Activated CD8-positive, alpha-beta T cell treated with anti-CD3 and anti-CD28 coated beads for 36 hours (primary cell): ENCODE measurements around the gene SEPTIN2. TPM values are rescaled to one million over a fixed set of nuclear protein-coding genes. Genes with fewer than 3 reads are reported as not detected.
"Not testable (repeated sequence)": the region's sequence is repeated elsewhere in the genome, so short reads cannot be mapped to it uniquely, and the experiment has no call there.

Experiments used
- ATAC-seq: fragments of 200-7000 bp; cut with Tn5 transposase; one replicate; pipeline ENCODE4 v1.10.0; 2021; ENCODE audit warnings: mild to moderate bottlenecking, moderate library complexity
- CTCF ChIA-PET: fragments of 350-600 bp; sonication (Branson Sonifier 250); formaldehyde crosslinking; loops from one replicate; lab custom pipeline; 2021; ENCODE audit warnings: antibody characterized with exemption; lab: Charles Lee
- POLR2A ChIA-PET: fragments of 350-600 bp; sonication (Branson Sonifier 250); formaldehyde crosslinking; loops from one replicate; lab custom pipeline; 2021; ENCODE audit warnings: antibody characterized with exemption; lab: Charles Lee
- DNase-seq: peaks from one replicate; pipeline ENCODE4 v3.0.0-alpha.2; 2020
- H3K27ac Mint-ChIP-seq: one replicate; pipeline ENCODE4 v1.8.0; 2021; ENCODE audit warnings: mild to moderate bottlenecking, mixed read lengths
- H3K27me3 Mint-ChIP-seq: one replicate; pipeline ENCODE4 v1.8.0; 2021; ENCODE audit warnings: mixed read lengths
- H3K36me3 Mint-ChIP-seq: one replicate; pipeline ENCODE4 v1.8.0; 2021; ENCODE audit warnings: low read depth, mixed read lengths
- H3K4me1 Mint-ChIP-seq: one replicate; pipeline ENCODE4 v1.8.0; 2021; ENCODE audit warnings: low read depth, mixed read lengths
- H3K4me3 Mint-ChIP-seq: one replicate; pipeline ENCODE4 v1.8.0; 2021; ENCODE audit warnings: mild to moderate bottlenecking, moderate library complexity, mixed read lengths
- H3K9me3 Mint-ChIP-seq: one replicate; pipeline ENCODE4 v1.8.0; 2021; ENCODE audit warnings: mixed read lengths
- intact Hi-C: fragments of 100-400 bp; cut with micrococcal nuclease; formaldehyde crosslinking; loops from one replicate; pipeline ENCODE4 v1.10.0; 2022
- total RNA-seq, 2 experiments: library from RNA; stranded (reverse); gene quantifications; one replicate each; pipeline ENCODE4 v1.2.3, GENCODE V29; 2021
- TF ChIP-seq, protein P1 (sequence below): fragments of 200-600 bp; IDR thresholded peaks from one replicate; pipeline ENCODE4 v1.8.0; 2022; ENCODE audit warnings: antibody characterized with exemption, mild to moderate bottlenecking

SEPTIN2 gene
- total RNA-seq, 2 experiments from 2014 or later: 210 to 211 TPM

DNA sequence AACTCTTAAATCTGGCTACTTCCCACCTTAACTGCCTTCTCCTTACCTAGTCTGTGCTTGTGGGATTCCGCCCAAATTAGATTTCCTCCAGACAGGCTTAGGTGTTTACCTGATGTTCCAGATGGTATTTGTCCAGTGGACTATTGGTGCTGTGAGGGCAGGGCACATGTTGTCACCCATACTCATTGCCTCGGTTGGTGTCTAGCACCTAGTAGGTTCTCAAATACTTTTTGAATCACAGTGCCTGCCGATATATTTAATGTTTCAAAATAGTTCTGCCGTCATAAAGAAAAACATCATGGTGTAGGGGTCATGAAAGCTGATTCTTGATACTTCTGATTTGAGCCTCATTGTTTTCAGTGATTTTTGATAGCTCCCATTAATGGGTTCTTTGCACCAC is 1.1 kb downstream of the SEPTIN2 start:
- TF ChIP-seq, protein P1, sequence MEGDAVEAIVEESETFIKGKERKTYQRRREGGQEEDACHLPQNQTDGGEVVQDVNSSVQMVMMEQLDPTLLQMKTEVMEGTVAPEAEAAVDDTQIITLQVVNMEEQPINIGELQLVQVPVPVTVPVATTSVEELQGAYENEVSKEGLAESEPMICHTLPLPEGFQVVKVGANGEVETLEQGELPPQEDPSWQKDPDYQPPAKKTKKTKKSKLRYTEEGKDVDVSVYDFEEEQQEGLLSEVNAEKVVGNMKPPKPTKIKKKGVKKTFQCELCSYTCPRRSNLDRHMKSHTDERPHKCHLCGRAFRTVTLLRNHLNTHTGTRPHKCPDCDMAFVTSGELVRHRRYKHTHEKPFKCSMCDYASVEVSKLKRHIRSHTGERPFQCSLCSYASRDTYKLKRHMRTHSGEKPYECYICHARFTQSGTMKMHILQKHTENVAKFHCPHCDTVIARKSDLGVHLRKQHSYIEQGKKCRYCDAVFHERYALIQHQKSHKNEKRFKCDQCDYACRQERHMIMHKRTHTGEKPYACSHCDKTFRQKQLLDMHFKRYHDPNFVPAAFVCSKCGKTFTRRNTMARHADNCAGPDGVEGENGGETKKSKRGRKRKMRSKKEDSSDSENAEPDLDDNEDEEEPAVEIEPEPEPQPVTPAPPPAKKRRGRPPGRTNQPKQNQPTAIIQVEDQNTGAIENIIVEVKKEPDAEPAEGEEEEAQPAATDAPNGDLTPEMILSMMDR: no peak
- POLR2A ChIA-PET: interaction anchor here (0.6 to 2.4 kb wide), 8 partner anchors 14 to 384 kb away, joined by 3 to 8 read pairs (median 4); no protein-coding TSS in a partner anchor
- DNase-seq (no peak), ATAC-seq (no peak)
- Mint-ChIP-seq H3K9me3 (no peaks in the 10 kb centered on the region), H3K4me3 (peak overlapping the region; percentile 99), H3K27ac (peak overlapping the region; percentile 100), H3K4me1 (peaks cover 65% of the 10 kb centered on the region), H3K27me3 (no peaks in the 10 kb centered on the region), H3K36me3 (peaks cover 44% of the 10 kb centered on the region)
- intact Hi-C loops: no loop called here
- CTCF ChIA-PET: no interaction called here

DNA sequence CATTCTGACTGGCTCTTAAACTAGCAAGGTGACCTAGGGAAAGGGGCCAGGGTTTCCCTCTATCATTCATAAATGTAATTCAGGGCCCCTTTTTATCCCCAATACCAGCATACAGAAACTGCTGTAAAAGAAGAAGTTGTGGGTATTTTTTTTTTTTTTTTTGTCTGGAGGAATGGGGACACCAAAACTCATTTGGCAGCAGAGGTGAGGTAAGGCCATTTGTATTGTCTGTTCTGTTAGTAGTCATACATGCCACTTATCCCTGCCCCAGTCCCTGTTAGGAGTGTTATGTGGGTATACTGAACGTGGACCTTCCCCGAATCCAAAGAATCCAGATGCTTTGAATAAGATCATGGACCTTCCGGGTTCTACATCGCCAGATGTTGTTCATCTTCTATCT is 1.7 kb downstream of the SEPTIN2 start:
- Mint-ChIP-seq H3K27me3 (no peaks in the 10 kb centered on the region), H3K4me3 (peak overlapping the region; percentile 99), H3K27ac (peak overlapping the region; percentile 100), H3K4me1 (peaks cover 63% of the 10 kb centered on the region), H3K36me3 (peaks cover 45% of the 10 kb centered on the region), H3K9me3 (no peaks in the 10 kb centered on the region)
- intact Hi-C loops: no loop called here
- ChIA-PET CTCF (no interaction called here), POLR2A (interaction anchor here (0.7 to 2.4 kb wide), 3 partner anchors 14 to 384 kb away, joined by 3 to 8 read pairs (median 7); no protein-coding TSS in a partner anchor)
- no peak for DNase-seq
- ATAC-seq: no peak
- TF ChIP-seq, protein P1: no peak

DNA sequence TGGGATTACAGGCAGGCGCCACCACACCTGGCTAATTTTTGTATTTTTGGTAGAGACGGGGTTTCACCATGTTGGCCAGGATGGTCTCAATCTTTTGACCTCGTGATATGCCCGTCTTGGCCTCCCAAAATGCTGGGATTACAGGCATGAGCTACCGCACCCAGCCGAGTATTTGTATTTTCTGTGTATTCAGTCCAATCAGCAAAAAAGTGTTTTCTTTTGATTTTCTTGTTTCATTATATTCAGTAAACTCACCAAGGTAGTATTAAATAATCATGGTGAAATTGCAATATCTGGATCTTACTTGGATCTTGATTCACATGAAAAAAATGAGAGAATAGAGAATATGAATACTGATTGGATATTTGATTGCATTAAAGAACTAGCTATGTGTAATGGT is 3.1 kb downstream of the SEPTIN2 start:
- DNase-seq, H3K27me3 Mint-ChIP-seq, ATAC-seq, intact Hi-C loops, H3K9me3 Mint-ChIP-seq, CTCF ChIA-PET: not testable (repeated sequence)
- Mint-ChIP-seq H3K36me3 (peaks cover 44% of the 10 kb centered on the region), H3K4me3 (peak overlapping the region; percentile 99), H3K4me1 (peaks cover 58% of the 10 kb centered on the region), H3K27ac (peak overlapping the region; percentile 16)
- POLR2A ChIA-PET: interaction anchor here (1.0 to 1.5 kb wide), 3 partner anchors 9 to 25 kb away, joined by 3 to 6 read pairs (median 5); no protein-coding TSS in a partner anchor

DNA sequence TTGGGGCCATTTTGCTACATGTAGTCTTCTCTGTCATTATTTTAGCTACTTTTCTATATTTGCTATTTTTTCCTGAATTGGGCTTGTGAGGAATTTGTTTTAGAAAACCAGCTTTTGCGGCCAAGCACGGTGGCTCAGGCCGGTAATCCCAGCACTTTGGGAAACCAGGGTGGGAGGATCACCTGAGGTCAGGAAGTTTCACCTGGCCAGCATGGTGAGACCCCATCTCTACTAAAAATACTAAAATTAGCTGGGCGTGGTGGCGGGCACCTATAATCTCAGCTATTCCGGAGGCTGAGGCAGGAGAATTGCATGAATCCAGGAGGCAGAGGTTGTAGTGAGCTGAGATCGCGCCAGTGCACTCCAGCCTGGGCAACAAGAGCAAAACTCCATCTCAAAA is 4.7 kb downstream of the SEPTIN2 start:
- intact Hi-C loops: no loop called here
- Mint-ChIP-seq H3K4me1 (peaks cover 65% of the 10 kb centered on the region), H3K9me3 (no peaks in the 10 kb centered on the region), H3K27ac (peak overlapping the region; percentile 62), H3K4me3 (peak overlapping the region; percentile 31), H3K36me3 (peaks cover 52% of the 10 kb centered on the region), H3K27me3 (no peaks in the 10 kb centered on the region)
- ATAC-seq (no peak), DNase-seq (no peak)
- CTCF ChIA-PET: no interaction called here
- TF ChIP-seq, protein P1: no peak
- POLR2A ChIA-PET: no interaction called here

DNA sequence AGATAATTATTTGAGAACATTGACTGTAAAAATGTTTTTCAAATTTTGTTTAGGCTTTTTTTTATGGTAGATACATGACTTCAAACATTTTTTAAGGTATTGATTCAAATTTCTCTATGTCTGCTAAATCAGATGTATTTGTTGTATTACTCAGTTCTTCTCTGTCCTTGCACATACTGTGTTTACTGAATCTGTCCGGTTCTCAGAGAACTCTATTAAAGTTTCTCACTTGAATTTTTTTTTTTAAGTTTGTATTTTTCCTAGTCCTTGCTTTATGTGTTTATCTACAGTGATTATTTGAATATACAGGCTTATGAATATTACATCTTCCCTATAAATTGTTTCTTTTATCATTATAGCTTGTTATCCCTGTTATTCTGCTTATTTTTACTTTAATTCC is 5.3 kb downstream of the SEPTIN2 start:
- intact Hi-C loops: no loop called here
- TF ChIP-seq, protein P1: no peak
- H3K36me3 Mint-ChIP-seq: peaks cover 54% of the 10 kb centered on the region
- no peaks in the 10 kb centered on the region for H3K27me3 Mint-ChIP-seq
- no peaks in the 10 kb centered on the region for H3K9me3 Mint-ChIP-seq
- ChIA-PET CTCF (no interaction called here), POLR2A (no interaction called here)
- peak overlapping the region; percentile 27 for H3K27ac Mint-ChIP-seq
- ATAC-seq (no peak), DNase-seq (no peak)
- H3K4me1 Mint-ChIP-seq: peaks cover 66% of the 10 kb centered on the region
- H3K4me3 Mint-ChIP-seq: no peak overlapping the region
